Glutamatergic neuron (in vitro differentiated cells): Measurements from ENCODE around the gene TSPAN9. TPM values are rescaled to one million over a fixed set of nuclear protein-coding genes. Genes with fewer than 3 reads are reported as not detected.

Experiments used
- DNase-seq: peaks from one replicate; pipeline ENCODE4 v3.0.0; 2022
- H3K27ac Mint-ChIP-seq: one replicate; pipeline ENCODE4 v1.8.0; 2020; ENCODE audit warnings: mild to moderate bottlenecking, mixed read lengths, inconsistent platforms; ENCODE audit not compliant: unreplicated experiment
- H3K27me3 Mint-ChIP-seq: one replicate; pipeline ENCODE4 v1.8.0; 2020; ENCODE audit warnings: mild to moderate bottlenecking, moderate library complexity, mixed read lengths, inconsistent platforms; ENCODE audit not compliant: unreplicated experiment
- H3K36me3 Mint-ChIP-seq: one replicate; pipeline ENCODE4 v1.8.0; 2020; ENCODE audit warnings: mild to moderate bottlenecking, mixed read lengths, inconsistent platforms; ENCODE audit not compliant: unreplicated experiment
- H3K4me1 Mint-ChIP-seq: one replicate; pipeline ENCODE4 v1.8.0; 2020; ENCODE audit warnings: mild to moderate bottlenecking, low read depth, mixed read lengths, inconsistent platforms; ENCODE audit not compliant: unreplicated experiment
- H3K4me3 Mint-ChIP-seq: one replicate; pipeline ENCODE4 v1.8.0; 2020; ENCODE audit warnings: mild to moderate bottlenecking, mixed read lengths, inconsistent platforms; ENCODE audit not compliant: unreplicated experiment
- H3K9me3 Mint-ChIP-seq: one replicate; pipeline ENCODE4 v1.8.0; 2020; ENCODE audit warnings: mild to moderate bottlenecking, moderate library complexity, mixed read lengths, inconsistent platforms; ENCODE audit not compliant: unreplicated experiment
- total RNA-seq: library from RNA; stranded (reverse); fragmentation: NEBNext Ultra II Directional; extraction: Animal tissue kit (Norgen Biotek cat#: 25700); gene quantifications from one replicate; pipeline ENCODE4 v1.2.1, GENCODE V29; 2021; ENCODE audit not compliant: unreplicated experiment
- TF ChIP-seq, protein P1 (sequence below): fragments of 200-600 bp; sonication (generic); IDR thresholded peaks from one replicate; pipeline ENCODE4 v1.5.0; 2021; ENCODE audit not compliant: partially characterized antibody, unreplicated experiment

The TSPAN9 gene
- total RNA-seq, 1 donor from 2014 or later, result 142 TPM

DNA sequence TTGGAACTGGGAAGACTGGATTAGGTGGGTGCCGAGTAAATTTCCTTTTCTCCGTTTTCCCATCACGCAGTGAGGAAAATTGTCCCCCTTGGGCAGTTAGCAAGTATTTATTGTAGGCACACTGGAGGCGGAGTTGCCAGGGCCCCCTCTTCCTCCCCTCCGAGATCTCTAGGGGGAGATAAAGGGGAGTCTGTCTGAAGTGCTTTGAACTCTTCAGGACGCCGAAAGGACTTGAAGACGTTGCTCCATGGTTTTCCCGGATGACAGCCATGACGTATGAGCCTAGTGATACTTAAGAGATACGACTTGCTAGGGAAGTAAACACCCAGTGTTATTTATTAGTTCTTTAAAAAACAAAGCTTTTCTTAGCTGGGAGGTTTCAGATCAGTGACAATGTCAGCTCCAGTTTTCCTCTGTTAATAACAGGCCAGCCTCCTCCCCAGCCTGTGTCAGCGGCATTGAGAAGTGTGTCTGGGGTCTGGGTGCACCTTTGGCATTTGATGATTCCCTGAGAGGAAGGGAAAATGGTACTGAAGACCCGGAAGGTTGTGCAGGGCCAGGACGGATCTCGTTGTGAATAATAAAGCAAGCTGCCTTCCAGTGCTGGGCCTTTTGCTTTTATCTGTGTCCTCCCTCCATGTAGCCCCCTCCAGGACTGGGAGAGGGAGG, 78.7 kb downstream of the TSPAN9 start:
- peaks cover 31% of the 10 kb centered on the region for H3K4me1 Mint-ChIP-seq
- no peak overlapping the region for H3K27ac Mint-ChIP-seq

DNA sequence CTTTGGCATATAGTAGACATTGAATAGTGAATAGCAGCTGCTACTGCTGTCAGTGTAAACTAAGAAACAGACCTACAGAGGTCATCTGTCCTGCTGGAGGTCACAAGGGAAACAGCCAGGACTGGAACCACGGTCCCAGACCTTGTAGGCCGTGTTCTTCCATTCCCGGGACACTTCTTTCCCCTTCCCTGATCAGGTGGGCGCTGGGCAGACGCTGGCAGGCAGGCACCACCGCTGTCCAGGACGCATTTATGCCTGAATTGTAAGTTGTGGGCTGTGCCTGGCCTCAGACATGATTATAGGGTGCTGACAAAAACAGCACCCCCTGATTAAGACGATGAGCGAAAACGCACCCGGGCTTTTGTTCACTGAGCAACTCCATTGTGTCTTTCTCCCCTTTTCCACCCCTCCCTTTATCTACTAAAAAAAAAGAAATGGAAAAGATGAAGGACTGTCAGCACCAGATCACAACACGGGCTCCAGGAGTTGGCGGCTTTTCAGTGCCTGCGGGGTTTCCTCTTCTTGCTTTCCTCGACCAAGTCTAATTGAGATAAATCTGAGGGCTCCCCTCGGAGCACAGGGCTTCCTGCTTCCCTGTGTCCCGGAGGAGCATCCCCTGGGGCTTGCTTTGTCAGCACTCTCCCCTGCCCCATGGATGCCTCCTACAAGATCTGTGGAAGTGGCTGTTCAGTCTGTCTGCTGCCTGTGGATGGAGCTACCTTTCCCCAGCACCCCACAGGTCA, 80.6 kb downstream of the TSPAN9 start:
- Mint-ChIP-seq H3K36me3 (peaks cover 22% of the 10 kb centered on the region), H3K4me1 (peaks cover 24% of the 10 kb centered on the region), H3K9me3 (peaks cover 10% of the 10 kb centered on the region), H3K27ac (no peak overlapping the region), H3K4me3 (no peak overlapping the region), H3K27me3 (no peaks in the 10 kb centered on the region)
- DNase-seq, result no peak
- TF ChIP-seq, protein P1, sequence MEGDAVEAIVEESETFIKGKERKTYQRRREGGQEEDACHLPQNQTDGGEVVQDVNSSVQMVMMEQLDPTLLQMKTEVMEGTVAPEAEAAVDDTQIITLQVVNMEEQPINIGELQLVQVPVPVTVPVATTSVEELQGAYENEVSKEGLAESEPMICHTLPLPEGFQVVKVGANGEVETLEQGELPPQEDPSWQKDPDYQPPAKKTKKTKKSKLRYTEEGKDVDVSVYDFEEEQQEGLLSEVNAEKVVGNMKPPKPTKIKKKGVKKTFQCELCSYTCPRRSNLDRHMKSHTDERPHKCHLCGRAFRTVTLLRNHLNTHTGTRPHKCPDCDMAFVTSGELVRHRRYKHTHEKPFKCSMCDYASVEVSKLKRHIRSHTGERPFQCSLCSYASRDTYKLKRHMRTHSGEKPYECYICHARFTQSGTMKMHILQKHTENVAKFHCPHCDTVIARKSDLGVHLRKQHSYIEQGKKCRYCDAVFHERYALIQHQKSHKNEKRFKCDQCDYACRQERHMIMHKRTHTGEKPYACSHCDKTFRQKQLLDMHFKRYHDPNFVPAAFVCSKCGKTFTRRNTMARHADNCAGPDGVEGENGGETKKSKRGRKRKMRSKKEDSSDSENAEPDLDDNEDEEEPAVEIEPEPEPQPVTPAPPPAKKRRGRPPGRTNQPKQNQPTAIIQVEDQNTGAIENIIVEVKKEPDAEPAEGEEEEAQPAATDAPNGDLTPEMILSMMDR, result no peak

More for the DNA sequence above, 78.7 kb downstream of the TSPAN9 start:
- H3K27me3 Mint-ChIP-seq, result peaks cover 2% of the 10 kb centered on the region
- no peak overlapping the region for H3K4me3 Mint-ChIP-seq
- peaks cover 13% of the 10 kb centered on the region for H3K36me3 Mint-ChIP-seq
- H3K9me3 Mint-ChIP-seq, result peaks cover 10% of the 10 kb centered on the region
- DNase-seq, result no peak
- TF ChIP-seq, protein P1, result no peak

DNA sequence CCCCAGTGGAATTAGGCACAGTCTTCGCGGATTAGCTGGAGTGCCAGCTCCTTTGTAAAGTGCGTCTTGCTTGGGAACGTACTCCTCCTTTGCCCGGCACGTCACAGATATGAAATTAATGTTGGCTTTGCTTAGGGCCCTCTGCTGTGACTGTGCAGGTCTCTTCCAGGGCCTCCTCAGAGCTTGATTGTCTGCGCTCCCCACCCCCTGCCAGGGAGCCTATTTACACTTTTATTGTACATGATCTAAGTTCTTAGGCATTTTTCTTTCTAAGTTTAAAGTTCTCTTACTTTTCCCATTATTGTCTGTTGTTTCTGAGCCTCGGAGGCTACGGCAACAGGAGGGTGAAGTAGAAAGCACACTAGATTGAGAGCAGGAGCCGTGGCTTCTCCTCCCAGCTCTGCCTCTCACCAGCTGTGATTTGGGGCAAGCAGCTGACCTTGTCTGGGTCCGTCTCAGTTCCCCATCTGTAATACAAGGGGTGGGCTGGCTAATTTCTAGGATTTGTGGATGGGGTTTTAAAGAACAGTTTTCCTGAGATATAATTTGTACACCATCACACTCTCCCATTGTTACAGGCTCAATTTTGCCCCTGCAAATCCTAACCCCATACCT, 81.8 kb downstream of the TSPAN9 start:
- Mint-ChIP-seq H3K4me1 (peaks cover 35% of the 10 kb centered on the region), H3K4me3 (no peak overlapping the region), H3K36me3 (peaks cover 22% of the 10 kb centered on the region), H3K27me3 (no peaks in the 10 kb centered on the region), H3K9me3 (peaks cover 10% of the 10 kb centered on the region), H3K27ac (no peak overlapping the region)
- TF ChIP-seq, protein P1, result no peak
- no peak for DNase-seq

DNA sequence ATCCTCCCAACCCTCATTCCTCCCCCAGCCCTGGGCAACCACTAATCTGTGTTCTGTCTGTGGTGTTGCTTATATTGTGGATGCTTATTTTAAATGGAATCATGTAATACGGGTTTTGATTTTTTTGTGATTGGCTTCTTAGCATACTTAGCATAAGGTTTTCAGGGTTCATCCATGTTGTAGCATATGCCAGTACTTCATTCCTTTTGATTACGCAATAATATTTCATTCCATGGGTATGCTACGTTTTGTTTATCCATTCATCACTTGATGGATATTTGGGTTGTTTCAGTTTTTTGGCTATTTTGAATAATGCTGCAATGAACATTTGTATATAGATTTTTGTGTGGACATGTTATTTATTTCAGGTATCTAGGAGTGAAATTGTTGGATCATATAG, 82.9 kb downstream of the TSPAN9 start:
- DNase-seq, result no peak
- peaks cover 22% of the 10 kb centered on the region for H3K36me3 Mint-ChIP-seq
- TF ChIP-seq, protein P1, result no peak
- peaks cover 35% of the 10 kb centered on the region for H3K4me1 Mint-ChIP-seq
- no peaks in the 10 kb centered on the region for H3K27me3 Mint-ChIP-seq
- no peak overlapping the region for H3K4me3 Mint-ChIP-seq
- H3K27ac Mint-ChIP-seq, result no peak overlapping the region
- peaks cover 7% of the 10 kb centered on the region for H3K9me3 Mint-ChIP-seq
